GM19467 (cell line): Measurements from ENCODE around the gene MAOA.
"Not testable (repeated sequence)": the region's sequence is repeated elsewhere in the genome, so short reads cannot be mapped to it uniquely, and the experiment has no call there.

ENCODE experiments used
- ATAC-seq: cut with Tn5 transposase; IDR thresholded peaks from one replicate; pipeline ENCODE4 v1.9.1; 2021; ENCODE audit warnings: mild to moderate bottlenecking, moderate library complexity; ENCODE audit not compliant: unreplicated experiment

Gene MAOA

GRCh38 chrX:43656005-43656494 lies at the start of gene MAOA:
Gene MAOA, plus strand, starts transcription at chrX:43656299. Its CDS starts 43 bp downstream, at chrX:43656342.
- no peak for ATAC-seq

GRCh38 chrX:43612400-43612799 lies 43.7 kb upstream of the MAOA start:
- no peak for ATAC-seq

- ATAC-seq: no peak
Observed at GRCh38 chrX:43615660-43616059, 40.4 kb upstream of the MAOA start.

GRCh38 chrX:43618366-43619205 lies 37.5 kb upstream of the MAOA start:
- ATAC-seq: no peak

GRCh38 chrX:43619861-43620260 lies 36.2 kb upstream of the MAOA start:
- ATAC-seq: not testable (repeated sequence)

GRCh38 chrX:43627147-43627546 lies 29.0 kb upstream of the MAOA start:
- ATAC-seq: no peak

- ATAC-seq: no peak
Observed at GRCh38 chrX:43627669-43628068, 28.4 kb upstream of the MAOA start.

GRCh38 chrX:43629229-43629628 lies 26.9 kb upstream of the MAOA start:
- ATAC-seq: no peak

- ATAC-seq: no peak
Observed at GRCh38 chrX:43631841-43632240, 24.3 kb upstream of the MAOA start.

GRCh38 chrX:43633081-43633480 lies 23.0 kb upstream of the MAOA start:
- ATAC-seq: no peak

GRCh38 chrX:43633757-43634156 lies 22.3 kb upstream of the MAOA start:
- no peak for ATAC-seq

- no peak for ATAC-seq
Observed at GRCh38 chrX:43640482-43640881, 15.6 kb upstream of the MAOA start.

- ATAC-seq: no peak
Observed at GRCh38 chrX:43641691-43642090, 14.4 kb upstream of the MAOA start.

- ATAC-seq: no peak
Observed at GRCh38 chrX:43643201-43643600, 12.9 kb upstream of the MAOA start.

- ATAC-seq: no peak
Observed at GRCh38 chrX:43643662-43644061, 12.4 kb upstream of the MAOA start.

GRCh38 chrX:43644124-43644701 lies 11.9 kb upstream of the MAOA start:
- no peak for ATAC-seq

GRCh38 chrX:43646800-43647199 lies 9.3 kb upstream of the MAOA start:
- ATAC-seq: no peak

- ATAC-seq: peak; percentile 92
Observed at GRCh38 chrX:43654431-43655150, 1.5 kb upstream of the MAOA start.

GRCh38 chrX:43655151-43656004 lies 721 bp upstream of the MAOA start:
- no peak for ATAC-seq

- ATAC-seq: no peak
Observed at GRCh38 chrX:43657671-43658070, 1.6 kb downstream of the MAOA start.
